NCI-H748 treated with DMSO at 0.1 percent for 48 hours (cell line): ENCODE results near the gene FYB1.
"Not testable (repeated sequence)": the region's sequence is repeated elsewhere in the genome, so short reads cannot be mapped to it uniquely, and the experiment has no call there.

Source experiments
- DNase-seq: peaks from one replicate; lab custom pipeline; 2025; lab: John Stamatoyannopoulos, UW

The FYB1 gene

GRCh38 chr5:39219437-39219836, at the start of gene FYB1:
FYB1 (minus strand) TSS chr5:39219563; CDS start chr5:39202960, 16,603 bp downstream.
- DNase-seq: no peak

GRCh38 chr5:39267186-39267585, 47.8 kb upstream of the FYB1 start:
- DNase-seq: no peak

- no peak for DNase-seq
These were observed 47.1 kb upstream of the FYB1 start for GRCh38 chr5:39266442-39266841.

GRCh38 chr5:39264528-39264927, 45.2 kb upstream of the FYB1 start:
- no peak for DNase-seq

- DNase-seq: no peak
These were observed 43.6 kb upstream of the FYB1 start for GRCh38 chr5:39262981-39263380.

GRCh38 chr5:39260095-39260494, 40.7 kb upstream of the FYB1 start:
- DNase-seq: no peak

GRCh38 chr5:39257554-39257953, 38.2 kb upstream of the FYB1 start:
- DNase-seq: no peak

- DNase-seq: no peak
These were observed 37.3 kb upstream of the FYB1 start for GRCh38 chr5:39256477-39257235.

- no peak for DNase-seq
These were observed 36.0 kb upstream of the FYB1 start for GRCh38 chr5:39255406-39255805.

GRCh38 chr5:39254671-39255070, 35.3 kb upstream of the FYB1 start:
- DNase-seq: no peak

- DNase-seq: no peak
These were observed 33.8 kb upstream of the FYB1 start for GRCh38 chr5:39253196-39253595.

GRCh38 chr5:39249564-39250274, 30.4 kb upstream of the FYB1 start:
- DNase-seq: no peak

- no peak for DNase-seq
These were observed 29.7 kb upstream of the FYB1 start for GRCh38 chr5:39249069-39249468.

GRCh38 chr5:39240750-39241149, 21.4 kb upstream of the FYB1 start:
- no peak for DNase-seq

GRCh38 chr5:39238366-39239105, 19.2 kb upstream of the FYB1 start:
- DNase-seq: no peak

- no peak for DNase-seq
These were observed 17.4 kb upstream of the FYB1 start for GRCh38 chr5:39236718-39237117.

GRCh38 chr5:39235648-39236047, 16.3 kb upstream of the FYB1 start:
- DNase-seq: no peak

GRCh38 chr5:39234494-39234893, 15.1 kb upstream of the FYB1 start:
- DNase-seq: not testable (repeated sequence)

GRCh38 chr5:39233783-39234182, 14.4 kb upstream of the FYB1 start:
- no peak for DNase-seq

GRCh38 chr5:39231705-39232525, 12.6 kb upstream of the FYB1 start:
- no peak for DNase-seq

GRCh38 chr5:39228596-39228995, 9.2 kb upstream of the FYB1 start:
- DNase-seq: no peak

- no peak for DNase-seq
These were observed 7.2 kb upstream of the FYB1 start for GRCh38 chr5:39226558-39226957.
